ENCODE results near the gene USP50. TPM values are rescaled to one million over a fixed set of nuclear protein-coding genes. Genes with fewer than 3 reads are reported as not detected.

USP50 gene
- total RNA-seq, 1 experiment from 2014 or later = 0.57 TPM

DNA sequence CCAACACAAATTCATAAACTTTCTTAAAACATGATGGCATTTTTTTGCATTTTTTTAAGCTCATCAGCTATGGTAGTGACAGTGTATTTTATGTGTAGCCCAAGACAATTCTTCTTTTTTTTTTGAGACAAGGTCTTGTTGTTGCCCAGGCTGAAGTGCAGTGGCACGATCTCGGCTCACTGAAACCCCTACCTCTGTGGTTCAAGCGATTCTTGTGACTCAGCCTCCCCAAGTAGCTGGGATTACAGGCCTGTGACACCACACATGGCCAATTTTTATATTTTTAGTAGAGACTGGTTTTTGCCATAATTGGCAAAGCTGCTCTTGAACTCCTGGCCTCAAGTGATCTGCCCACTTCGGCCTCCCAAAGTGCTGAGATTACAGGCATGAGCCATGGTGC is 17.3 kb upstream of the USP50 start:
- Mint-ChIP-seq H3K27ac (ENCODE audit: unreplicated experiment) (no peak overlapping the region), H3K27me3 (ENCODE audit: insufficient read depth, unreplicated experiment) (no peaks in the 10 kb centered on the region), H3K4me3 (ENCODE audit: unreplicated experiment) (no peak overlapping the region), H3K4me1 (ENCODE audit: low read depth, unreplicated experiment) (no peaks in the 10 kb centered on the region), H3K9me3 (ENCODE audit: unreplicated experiment) (no peaks in the 10 kb centered on the region), H3K36me3 (ENCODE audit: insufficient read depth, unreplicated experiment) (peaks cover 76% of the 10 kb centered on the region)
- ChIA-PET CTCF (no interaction called here), POLR2A (no interaction called here)
- no peak for DNase-seq
- no peak for TF ChIP-seq CTCF (IDR thresholded peaks at IDR 0.05; ENCODE audit: insufficient read depth in 1 of 2, low read depth in 1 of 2, low read length in 1 of 2, severe bottlenecking in 1 of 2, unreplicated experiment in 1 of 2)
- Histone ChIP-seq H3K36me3 (ENCODE audit: control insufficient read depth, insufficient read depth, low read length) (no peaks in the 10 kb centered on the region; the same call in 1 of the 2 replicates), H3K4me3 (ENCODE audit: low read depth, low read length) (no peak overlapping the region), H3K9me3 (no peaks in the 10 kb centered on the region), H3K4me1 (no peaks in the 10 kb centered on the region), H3K27me3 (replicated peaks; ENCODE audit: control insufficient read depth, insufficient read depth, low read length) (no peaks in the 10 kb centered on the region)
- intact Hi-C loops (cut with micrococcal nuclease; ENCODE audit: unreplicated experiment) = no loop called here
- BruUV-seq (replicated peaks) = no TSS peak

GRCh38 chr15:50562735-50563640 is 16.5 kb upstream of the USP50 start:
- no peak overlapping the region for H3K4me3 Mint-ChIP-seq (ENCODE audit: unreplicated experiment)
- Histone ChIP-seq H3K27me3 (replicated peaks; ENCODE audit: control insufficient read depth, insufficient read depth, low read length) (no peaks in the 10 kb centered on the region), H3K4me1 (no peaks in the 10 kb centered on the region), H3K4me3 (ENCODE audit: low read depth, low read length) (no peak overlapping the region), H3K9me3 (no peaks in the 10 kb centered on the region), H3K36me3 (ENCODE audit: control insufficient read depth, insufficient read depth, low read length) (no peaks in the 10 kb centered on the region; the same call in 1 of the 2 replicates)
- H3K27me3 Mint-ChIP-seq (ENCODE audit: insufficient read depth, unreplicated experiment) = no peaks in the 10 kb centered on the region
- TF ChIP-seq CTCF (IDR thresholded peaks at IDR 0.05; ENCODE audit: insufficient read depth in 1 of 2, low read depth in 1 of 2, low read length in 1 of 2, severe bottlenecking in 1 of 2, unreplicated experiment in 1 of 2) = no peak
- no peaks in the 10 kb centered on the region for H3K4me1 Mint-ChIP-seq (ENCODE audit: low read depth, unreplicated experiment)
- peaks cover 70% of the 10 kb centered on the region for H3K36me3 Mint-ChIP-seq (ENCODE audit: insufficient read depth, unreplicated experiment)
- CTCF ChIA-PET = no interaction called here
- no peak overlapping the region for H3K27ac Mint-ChIP-seq (ENCODE audit: unreplicated experiment)
- no TSS peak for BruUV-seq (replicated peaks)
- H3K9me3 Mint-ChIP-seq (ENCODE audit: unreplicated experiment) = no peaks in the 10 kb centered on the region
- DNase-seq = no peak
- POLR2A ChIA-PET = no interaction called here
- intact Hi-C loops (cut with micrococcal nuclease; ENCODE audit: unreplicated experiment) = no loop called here

DNA sequence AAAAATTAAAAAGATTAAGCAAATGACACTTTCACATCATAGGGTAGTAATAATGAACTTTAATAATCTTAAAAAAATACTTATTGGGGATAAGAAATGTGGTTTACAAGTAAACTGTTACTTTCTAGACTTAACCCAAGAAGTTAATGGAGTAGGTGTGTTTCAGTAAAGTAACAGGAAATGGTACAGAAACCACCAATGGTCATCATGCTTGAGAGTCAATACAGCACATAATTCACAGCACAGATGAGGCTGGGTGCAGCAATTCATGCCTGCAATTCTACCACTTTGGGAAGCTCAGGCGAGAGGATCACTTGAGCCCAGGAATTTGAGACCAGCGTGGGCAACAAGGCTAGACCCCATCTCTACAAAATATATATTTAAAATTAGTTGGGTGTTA is 11.5 kb upstream of the USP50 start:
- ChIA-PET CTCF (no interaction called here), POLR2A (no interaction called here)
- H3K9me3 Mint-ChIP-seq (ENCODE audit: unreplicated experiment) = no peaks in the 10 kb centered on the region
- TF ChIP-seq CTCF (IDR thresholded peaks at IDR 0.05; ENCODE audit: insufficient read depth in 1 of 2, low read depth in 1 of 2, low read length in 1 of 2, severe bottlenecking in 1 of 2, unreplicated experiment in 1 of 2) = no peak
- Histone ChIP-seq H3K9me3 (no peaks in the 10 kb centered on the region), H3K4me3 (ENCODE audit: low read depth, low read length) (no peak overlapping the region), H3K36me3 (ENCODE audit: control insufficient read depth, insufficient read depth, low read length) (no peaks in the 10 kb centered on the region; the same call in 1 of the 2 replicates), H3K4me1 (no peaks in the 10 kb centered on the region), H3K27me3 (replicated peaks; ENCODE audit: control insufficient read depth, insufficient read depth, low read length) (no peaks in the 10 kb centered on the region)
- peaks cover 87% of the 10 kb centered on the region for H3K36me3 Mint-ChIP-seq (ENCODE audit: insufficient read depth, unreplicated experiment)
- no peak overlapping the region for H3K27ac Mint-ChIP-seq (ENCODE audit: unreplicated experiment)
- no peak for DNase-seq
- H3K4me3 Mint-ChIP-seq (ENCODE audit: unreplicated experiment) = no peak overlapping the region
- H3K27me3 Mint-ChIP-seq (ENCODE audit: insufficient read depth, unreplicated experiment) = no peaks in the 10 kb centered on the region
- no TSS peak for BruUV-seq (replicated peaks)
- intact Hi-C loops (cut with micrococcal nuclease; ENCODE audit: unreplicated experiment) = no loop called here
- H3K4me1 Mint-ChIP-seq (ENCODE audit: low read depth, unreplicated experiment) = no peaks in the 10 kb centered on the region

Data from Caco-2 (cell line).